Liver (tissue), 9 donors: ENCODE results near the gene TMEM182. TPM values are rescaled to one million over a fixed set of nuclear protein-coding genes. Genes with fewer than 3 reads are reported as not detected.

Experiments used
- DNase-seq: peaks from one replicate; pipeline ENCODE4 v3.0.0-alpha.2; 2017; ENCODE audit warnings: low spot score
- H3K27ac ChIP-seq, 2 donors: one replicate each; pipeline ENCODE4 v1.7.0; 2013; ENCODE audit warnings: inconsistent platforms in 2 of 2, low read length in 2 of 2, control low read depth in 1 of 2, low read depth in 1 of 2, mild to moderate bottlenecking in 1 of 2
- H3K27me3 ChIP-seq, 4 donors: one replicate each; pipeline versions ENCODE4 v1.6.1 to v1.7.0; 2013; ENCODE audit warnings: low read length in 3 of 4, inconsistent platforms in 1 of 4, mild to moderate bottlenecking in 1 of 4, moderate library complexity in 1 of 4; ENCODE audit not compliant: control insufficient read depth in 4 of 4, insufficient read depth in 4 of 4
- H3K36me3 ChIP-seq, 4 donors: one replicate each; pipeline versions ENCODE4 v1.6.1 to v1.7.0; 2013; ENCODE audit warnings: low read length in 3 of 4, mild to moderate bottlenecking in 3 of 4, low read depth in 1 of 4, moderate library complexity in 1 of 4; ENCODE audit not compliant: control insufficient read depth in 4 of 4, insufficient read depth in 3 of 4
- H3K4me1 ChIP-seq, 4 donors: one replicate each; pipeline versions ENCODE4 v1.6.1 to v1.7.0; 2013; ENCODE audit warnings: low read length in 3 of 4, mild to moderate bottlenecking in 3 of 4, moderate library complexity in 1 of 4; ENCODE audit not compliant: control insufficient read depth in 4 of 4, insufficient read depth in 4 of 4
- H3K4me3 ChIP-seq, 3 donors: one replicate each; pipeline versions ENCODE4 v1.6.1 to v1.7.0; 2013; ENCODE audit warnings: low read length in 3 of 3, control low read depth in 1 of 3, low read depth in 1 of 3, mild to moderate bottlenecking in 1 of 3
- H3K9ac ChIP-seq, 2 donors: one replicate each; pipeline ENCODE4 v1.7.0; 2013; ENCODE audit warnings: low read length in 2 of 2, mild to moderate bottlenecking in 2 of 2, moderate library complexity in 2 of 2, control low read depth in 1 of 2, low read depth in 1 of 2
- H3K9me3 ChIP-seq, 4 donors: one replicate each; pipeline versions ENCODE4 v1.6.1 to v1.7.0; 2013; ENCODE audit warnings: low read length in 3 of 4; ENCODE audit not compliant: control insufficient read depth in 4 of 4
- EGR1 ChIP-seq, 2 donors: IDR thresholded peaks; 2 replicates each; pipeline ENCODE4 v1.6.1; 2016 to 2018; ENCODE audit warnings: antibody characterized with exemption in 2 of 2, low read depth in 2 of 2
- FOXA1 ChIP-seq: IDR thresholded peaks from 2 replicates; pipeline ENCODE4 v1.6.1; 2016; ENCODE audit warnings: antibody characterized with exemption
- FOXA2 ChIP-seq: IDR thresholded peaks from 2 replicates; pipeline ENCODE4 v1.6.1; 2016; ENCODE audit warnings: antibody characterized with exemption
- GABPA ChIP-seq, 2 donors: IDR thresholded peaks in 1 of 2; conservative IDR thresholded peaks in 1 of 2; 2 replicates each; pipeline ENCODE4 v1.6.1; 2016; ENCODE audit warnings: antibody characterized with exemption in 2 of 2, mild to moderate bottlenecking in 1 of 2, moderate library complexity in 1 of 2
- HNF4A ChIP-seq, 2 donors: conservative IDR thresholded peaks; 2 replicates each; pipeline ENCODE4 v1.6.1; 2016; ENCODE audit warnings: antibody characterized with exemption in 2 of 2, mild to moderate bottlenecking in 2 of 2
- HNF4G ChIP-seq: IDR thresholded peaks from 2 replicates; pipeline ENCODE4 v1.6.1; 2016; ENCODE audit warnings: antibody characterized with exemption
- JUND ChIP-seq, 2 donors: IDR thresholded peaks; 2 replicates each; pipeline ENCODE4 v1.6.1; 2016; ENCODE audit warnings: antibody characterized with exemption in 2 of 2
- NR2F2 ChIP-seq: IDR thresholded peaks from 2 replicates; pipeline ENCODE4 v1.6.1; 2016; ENCODE audit warnings: antibody characterized with exemption
- RAD21 ChIP-seq, 2 donors: IDR thresholded peaks; 2 replicates each; pipeline ENCODE4 v1.6.1; 2016; ENCODE audit warnings: antibody characterized with exemption in 2 of 2, mild to moderate bottlenecking in 2 of 2
- REST ChIP-seq: IDR thresholded peaks from 2 replicates; pipeline ENCODE4 v1.6.1; 2016; ENCODE audit warnings: antibody characterized with exemption, mild to moderate bottlenecking
- RXRA ChIP-seq, 2 donors: IDR thresholded peaks; 2 replicates each; pipeline ENCODE4 v1.6.1; 2017 to 2018; ENCODE audit warnings: antibody characterized with exemption in 2 of 2, mild to moderate bottlenecking in 1 of 2
- SP1 ChIP-seq: IDR thresholded peaks from 2 replicates; pipeline ENCODE4 v1.6.1; 2018; ENCODE audit warnings: antibody characterized with exemption, mild to moderate bottlenecking
- TAF1 ChIP-seq: conservative IDR thresholded peaks from 2 replicates; pipeline ENCODE4 v1.6.1; 2016; ENCODE audit warnings: antibody characterized with exemption, mild to moderate bottlenecking
- YY1 ChIP-seq: IDR thresholded peaks from 2 replicates; pipeline ENCODE4 v1.6.1; 2016; ENCODE audit warnings: antibody characterized with exemption, mild to moderate bottlenecking
- ZBTB33 ChIP-seq: IDR thresholded peaks from 2 replicates; pipeline ENCODE4 v1.6.1; 2016; ENCODE audit warnings: antibody characterized with exemption
- WGBS: extraction: QIAGEN DNeasy Blood & Tissue Kit; methylation state at CpG from one replicate; pipeline ENCODE4 v1.1.7; 2013; 5-methylcytosine and 5-hydroxymethylcytosine counted together
- polyA plus RNA-seq, 2 donors: library from polyadenylated mRNA; stranded (reverse) in 1 of 2; unstranded in 1 of 2; fragments of 200-250 nt in 1 of 2; fragments of >200 nt in 1 of 2; fragmentation: Nextera tagmentation in 1 of 2; extraction: Ambion mirVana in 1 of 2; gene quantifications; one replicate each; pipeline versions ENCODE4 v1.2.1 to v1.2.3, GENCODE V29; 2013 to 2015
- total RNA-seq, 2 donors: library from RNA; depleted of rRNA; stranded (reverse); fragments of >200 nt; gene quantifications; one replicate each; pipeline ENCODE4 v1.2.3, GENCODE V29; 2014
- TF ChIP-seq, protein P1 (sequence below): fragments of 150-350 bp; IDR thresholded peaks from 2 replicates; pipeline ENCODE4 v1.5.1; 2017; ENCODE audit warnings: improper control_type of control experiment, low read depth, low read length; ENCODE audit not compliant: missing input control
- TF ChIP-seq, protein P2 (sequence below): IDR thresholded peaks from 2 replicates; pipeline ENCODE4 v1.6.1; 2016; ENCODE audit warnings: antibody characterized with exemption
- TF ChIP-seq, protein P3 (sequence below): IDR thresholded peaks from 2 replicates; pipeline ENCODE4 v1.6.1; 2016; ENCODE audit warnings: antibody characterized with exemption
- donor health status: healthy.
- donor health status: healthy.
- donor health status: healthy.
- donor health status: healthy.
- donor health status: healthy.

The TMEM182 gene
- total and polyA plus RNA-seq, 4 donors: 2.8 to 12.5 (median 5.1) TPM

- no peak for TF ChIP-seq NR2F2
- TF ChIP-seq REST: no peak
- TF ChIP-seq RAD21 (IDR thresholded peaks at IDR 0.05): no peak
- no peak for TF ChIP-seq FOXA2
Measured at GRCh38 chr2:102792568-102793208, 30.9 kb downstream of the TMEM182 start (continued).

GRCh38 chr2:102795641-102796040, 33.8 kb downstream of the TMEM182 start:
- WGBS: 88% methylated on average over 4 of the region's 4 CpGs
- H3K4me1 ChIP-seq: peaks cover 5 to 29% (median 21%) of the 10 kb centered on the region in 4 donors
- no peak for TF ChIP-seq FOXA1
- no peak for TF ChIP-seq REST
- no peak for TF ChIP-seq JUND (IDR thresholded peaks at IDR 0.05)
- TF ChIP-seq GABPA (IDR thresholded peaks at IDR 0.05 in 1 of 2, conservative IDR thresholded peaks at IDR 0.05 in 1 of 2): no peak
- no peak for TF ChIP-seq HNF4G
- TF ChIP-seq RAD21 (IDR thresholded peaks at IDR 0.05): no peak
- TF ChIP-seq, protein P1, sequence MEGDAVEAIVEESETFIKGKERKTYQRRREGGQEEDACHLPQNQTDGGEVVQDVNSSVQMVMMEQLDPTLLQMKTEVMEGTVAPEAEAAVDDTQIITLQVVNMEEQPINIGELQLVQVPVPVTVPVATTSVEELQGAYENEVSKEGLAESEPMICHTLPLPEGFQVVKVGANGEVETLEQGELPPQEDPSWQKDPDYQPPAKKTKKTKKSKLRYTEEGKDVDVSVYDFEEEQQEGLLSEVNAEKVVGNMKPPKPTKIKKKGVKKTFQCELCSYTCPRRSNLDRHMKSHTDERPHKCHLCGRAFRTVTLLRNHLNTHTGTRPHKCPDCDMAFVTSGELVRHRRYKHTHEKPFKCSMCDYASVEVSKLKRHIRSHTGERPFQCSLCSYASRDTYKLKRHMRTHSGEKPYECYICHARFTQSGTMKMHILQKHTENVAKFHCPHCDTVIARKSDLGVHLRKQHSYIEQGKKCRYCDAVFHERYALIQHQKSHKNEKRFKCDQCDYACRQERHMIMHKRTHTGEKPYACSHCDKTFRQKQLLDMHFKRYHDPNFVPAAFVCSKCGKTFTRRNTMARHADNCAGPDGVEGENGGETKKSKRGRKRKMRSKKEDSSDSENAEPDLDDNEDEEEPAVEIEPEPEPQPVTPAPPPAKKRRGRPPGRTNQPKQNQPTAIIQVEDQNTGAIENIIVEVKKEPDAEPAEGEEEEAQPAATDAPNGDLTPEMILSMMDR: no peak
- no peak for TF ChIP-seq TAF1
- no peak for TF ChIP-seq SP1
- TF ChIP-seq, protein P2, sequence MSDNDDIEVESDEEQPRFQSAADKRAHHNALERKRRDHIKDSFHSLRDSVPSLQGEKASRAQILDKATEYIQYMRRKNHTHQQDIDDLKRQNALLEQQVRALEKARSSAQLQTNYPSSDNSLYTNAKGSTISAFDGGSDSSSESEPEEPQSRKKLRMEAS: no peak
- TF ChIP-seq, protein P3, sequence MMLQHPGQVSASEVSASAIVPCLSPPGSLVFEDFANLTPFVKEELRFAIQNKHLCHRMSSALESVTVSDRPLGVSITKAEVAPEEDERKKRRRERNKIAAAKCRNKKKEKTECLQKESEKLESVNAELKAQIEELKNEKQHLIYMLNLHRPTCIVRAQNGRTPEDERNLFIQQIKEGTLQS: no peak
- TF ChIP-seq ZBTB33: no peak
- no peak for TF ChIP-seq YY1
- no peak for TF ChIP-seq NR2F2
- TF ChIP-seq HNF4A (conservative IDR thresholded peaks at IDR 0.05): no peak
- no peak for TF ChIP-seq EGR1 (IDR thresholded peaks at IDR 0.05; ENCODE audit: low read depth in 2 of 2)
- no peak for TF ChIP-seq FOXA2
- TF ChIP-seq RXRA (IDR thresholded peaks at IDR 0.05): no peak
- H3K27me3 ChIP-seq: no peaks in the 10 kb centered on the region
- peaks cover 0 to 6% (median 0%) of the 10 kb centered on the region in 4 donors for H3K9me3 ChIP-seq
- H3K27ac ChIP-seq: peak overlapping the region; percentile 61 to 76
- H3K36me3 ChIP-seq: no peaks in the 10 kb centered on the region
- H3K9ac ChIP-seq: no peak overlapping the region
- no peak for DNase-seq
- H3K4me3 ChIP-seq: no peak overlapping the region
